G401.6 (cell line): Measurements from ENCODE around the gene MX2.
"Not testable (repeated sequence)": the region's sequence is repeated elsewhere in the genome, so short reads cannot be mapped to it uniquely, and the experiment has no call there.

Experiments
- FAIRE-seq: peaks from 2 replicates; lab custom pipeline; 2012; peaks lifted over from hg19 to GRCh38; lab: Jason Lieb, UNC

MX2 gene

DNA sequence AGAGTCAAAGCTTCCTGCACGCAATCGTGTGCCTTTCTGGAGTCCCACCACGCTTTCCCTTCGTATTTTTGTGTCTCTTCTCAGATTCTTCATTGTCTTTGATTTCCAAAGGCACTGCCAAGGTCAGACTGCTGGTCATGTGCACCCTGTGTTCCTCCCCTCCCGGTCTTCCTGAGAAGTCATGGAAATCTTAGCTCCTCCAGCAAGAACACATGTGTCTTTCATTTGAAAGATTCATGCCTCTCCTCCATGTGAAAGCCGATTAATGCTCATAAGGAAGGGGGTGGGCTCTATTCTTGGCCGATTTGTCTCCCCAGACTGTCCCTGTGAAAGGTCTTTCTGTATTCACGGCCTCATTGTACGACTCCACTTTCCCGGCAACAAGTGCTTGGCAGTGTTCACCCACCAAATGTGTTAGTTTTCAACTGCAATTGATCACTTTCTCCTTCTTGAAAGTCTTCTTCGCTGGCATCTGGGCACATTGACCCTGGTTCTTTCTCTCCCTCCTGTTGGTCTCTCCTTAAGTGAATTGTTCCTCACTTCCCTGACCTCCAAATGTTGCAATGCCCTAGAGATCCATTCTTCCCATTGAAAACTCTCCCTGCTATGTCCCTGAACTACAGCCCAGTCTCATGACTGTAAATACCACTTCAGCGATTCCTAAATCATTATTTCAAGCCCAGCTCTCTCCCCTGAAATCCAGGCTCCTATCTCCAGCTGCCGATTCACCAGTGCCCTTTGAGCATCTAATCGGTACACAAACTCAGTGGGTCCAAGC lies 25.4 kb downstream of the MX2 start:
- FAIRE-seq = no peak

GRCh38 chr21:41387824-41388223 lies 26.0 kb downstream of the MX2 start:
- FAIRE-seq = no peak

DNA sequence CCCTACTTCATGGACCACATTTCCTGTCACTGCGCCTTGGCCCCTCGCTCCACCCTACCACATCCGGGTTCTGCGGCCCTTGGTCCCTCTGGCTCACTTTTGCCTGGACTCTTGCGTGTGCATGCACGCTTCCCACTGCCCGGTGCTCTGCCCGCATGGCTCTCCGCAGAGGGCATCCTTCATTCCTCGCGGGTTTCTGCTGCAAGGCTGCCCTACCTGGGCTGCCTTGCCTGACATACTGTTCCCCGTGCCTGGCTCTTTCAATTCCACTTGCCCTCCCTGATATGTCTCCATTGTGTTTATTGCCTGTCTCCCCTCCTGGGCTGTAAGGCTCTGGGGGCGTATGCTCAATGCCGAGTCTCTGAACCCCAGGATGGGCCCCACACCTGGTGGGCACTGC lies 26.4 kb downstream of the MX2 start:
- no peak for FAIRE-seq

DNA sequence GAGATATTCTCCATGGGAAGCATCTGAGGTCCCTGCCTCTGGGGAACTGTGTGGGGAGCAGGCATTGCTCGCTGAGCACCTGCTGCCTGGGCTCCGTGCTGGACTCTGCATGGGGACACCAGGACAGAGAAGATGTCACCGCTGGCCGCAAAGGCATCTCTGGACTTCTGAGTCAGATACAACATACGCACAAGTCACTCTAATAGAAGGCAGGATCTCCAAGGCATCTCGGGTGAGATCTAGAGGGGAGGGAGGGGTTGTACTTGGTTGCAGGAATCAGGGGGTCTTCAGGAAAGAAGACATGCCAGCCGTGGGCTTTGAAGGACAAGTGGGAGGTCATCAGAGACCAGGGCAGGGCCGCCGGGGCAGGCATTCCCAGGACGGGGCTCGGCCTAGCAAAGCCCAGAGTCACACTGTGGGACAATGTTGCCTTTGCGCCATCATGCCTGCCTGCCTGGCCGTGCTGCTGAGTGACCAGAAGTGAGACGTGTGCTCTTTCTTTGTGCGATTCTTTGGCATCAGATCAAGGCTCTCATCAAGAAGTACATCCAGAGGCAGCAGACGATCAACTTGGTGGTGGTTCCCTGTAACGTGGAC lies 28.3 kb downstream of the MX2 start:
- no peak for FAIRE-seq

- no peak for FAIRE-seq
Observed at GRCh38 chr21:41393876-41394465, 32.1 kb downstream of the MX2 start.

DNA sequence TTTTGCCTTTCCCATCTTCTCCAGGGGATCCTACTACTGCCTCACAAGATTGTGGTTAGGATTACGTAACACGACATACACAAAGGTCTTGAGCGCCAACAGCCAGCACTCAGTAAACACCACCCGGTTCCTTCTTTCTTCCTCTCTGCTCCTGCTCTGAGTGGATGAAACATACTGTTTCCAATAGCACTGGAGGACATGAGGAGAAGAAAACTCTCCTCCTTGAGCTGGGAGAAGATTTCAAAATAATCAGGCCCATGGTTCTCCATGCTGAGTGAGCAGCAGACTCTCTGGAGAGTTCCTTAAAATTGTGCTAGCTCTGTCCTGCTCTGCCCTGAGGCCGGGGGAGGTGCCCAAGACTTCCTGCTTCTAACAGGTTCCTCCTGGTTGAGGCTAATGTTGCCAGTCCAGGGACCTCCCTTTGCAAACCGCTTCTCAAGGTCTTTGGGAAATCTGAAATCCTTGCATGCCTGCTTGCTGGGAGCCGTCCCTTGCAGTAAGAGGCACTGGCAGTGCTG lies 34.8 kb downstream of the MX2 start:
- FAIRE-seq = no peak

DNA sequence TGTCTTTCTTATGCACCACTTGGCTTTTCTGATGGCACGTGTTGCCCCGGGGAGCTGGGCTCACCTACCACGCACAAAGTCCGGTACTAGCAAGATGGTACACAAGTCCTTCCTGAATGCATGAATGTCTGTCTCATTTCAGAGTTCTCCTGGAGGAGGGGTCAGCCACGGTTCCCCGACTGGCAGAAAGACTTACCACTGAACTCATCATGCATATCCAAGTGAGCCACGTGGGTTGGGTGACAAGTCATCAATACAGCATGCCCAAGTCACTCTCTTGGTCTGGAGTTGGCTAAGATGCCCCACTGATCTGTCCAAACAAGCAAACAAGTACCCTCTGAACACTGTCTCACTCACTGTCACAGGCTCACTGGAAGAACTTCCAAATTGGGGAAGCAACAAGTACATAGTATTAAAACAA lies 35.7 kb downstream of the MX2 start:
- no peak for FAIRE-seq

DNA sequence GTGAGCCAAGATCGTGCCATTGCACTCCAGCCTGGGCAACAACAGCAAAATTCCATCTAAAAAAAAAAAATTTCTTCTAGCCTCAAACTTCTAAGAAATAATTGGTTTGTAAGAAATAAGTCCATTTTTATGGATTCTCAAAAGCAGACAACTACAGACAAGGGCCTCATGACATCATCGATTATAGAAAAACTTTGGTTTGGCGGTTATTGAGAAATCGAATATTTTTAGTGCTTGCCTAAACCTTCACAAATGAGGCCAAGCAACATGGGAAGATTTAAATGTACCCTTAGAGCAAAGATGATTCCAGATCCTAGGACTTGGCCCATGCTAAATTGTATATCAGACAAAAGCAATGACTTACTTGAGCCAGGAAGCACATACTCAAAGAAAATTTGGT lies 36.4 kb downstream of the MX2 start:
- FAIRE-seq = no peak

DNA sequence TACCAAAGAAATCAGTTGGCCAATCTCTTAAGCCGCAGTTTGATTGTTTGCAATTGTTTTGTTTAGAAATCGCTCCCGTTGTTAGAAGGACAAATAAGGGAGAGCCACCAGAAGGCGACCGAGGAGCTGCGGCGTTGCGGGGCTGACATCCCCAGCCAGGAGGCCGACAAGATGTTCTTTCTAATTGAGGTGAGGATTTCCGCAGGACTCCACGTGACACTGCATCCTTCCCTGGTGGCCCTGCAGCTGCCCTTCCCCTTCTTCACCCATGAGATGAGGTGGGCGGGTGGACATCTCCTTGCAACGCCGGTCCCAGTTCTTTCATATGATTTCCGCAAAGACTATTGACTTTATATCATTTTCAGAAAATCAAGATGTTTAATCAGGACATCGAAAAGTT lies 37.0 kb downstream of the MX2 start:
- no peak for FAIRE-seq

DNA sequence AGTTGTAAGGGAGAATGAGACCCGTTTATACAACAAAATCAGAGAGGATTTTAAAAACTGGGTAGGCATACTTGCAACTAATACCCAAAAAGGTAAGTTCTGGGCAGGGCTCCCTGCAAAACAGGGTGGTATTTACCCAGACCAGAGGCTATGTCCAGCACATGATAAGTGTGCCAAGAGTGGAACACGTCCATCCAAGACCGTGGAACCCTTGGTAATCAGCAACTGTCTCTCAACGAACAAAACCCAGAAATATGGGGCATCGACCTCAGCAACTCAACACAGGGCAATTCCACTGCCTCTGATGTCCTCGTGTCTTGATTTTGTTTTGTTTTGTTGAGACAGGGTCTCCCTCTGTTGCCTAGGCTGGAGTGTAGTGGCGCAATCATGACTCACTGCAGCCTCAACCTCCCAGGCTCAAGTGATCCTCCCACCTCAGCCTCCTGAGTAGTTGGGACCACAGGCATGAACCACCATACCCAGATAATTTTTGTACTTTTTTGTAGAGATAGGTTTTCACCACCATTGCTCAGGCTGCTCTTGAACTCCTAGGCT lies 37.5 kb downstream of the MX2 start:
- no peak for FAIRE-seq

- FAIRE-seq = no peak
Observed at GRCh38 chr21:41402231-41402630, 40.4 kb downstream of the MX2 start.

- FAIRE-seq = no peak
Observed at GRCh38 chr21:41402796-41403195, 41.0 kb downstream of the MX2 start.

DNA sequence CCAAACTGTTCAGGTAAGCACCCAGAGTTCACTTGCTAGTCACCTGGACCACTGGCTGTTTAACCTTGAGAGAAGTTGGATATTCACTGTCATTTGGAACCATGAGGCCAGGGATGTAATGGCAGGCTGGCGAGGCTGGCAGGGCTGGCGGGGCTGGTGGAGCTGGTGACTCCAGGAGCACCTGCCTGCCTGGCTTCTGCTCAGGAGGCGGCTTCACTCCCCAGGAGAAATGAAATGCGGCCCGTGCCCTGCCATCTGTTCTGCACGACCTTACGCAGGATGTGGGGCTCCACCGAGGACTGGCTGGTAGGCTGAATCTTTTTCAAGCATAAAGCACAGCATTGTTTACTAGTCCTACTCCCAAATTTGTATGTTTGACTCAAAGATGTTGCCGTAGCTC lies 41.5 kb downstream of the MX2 start:
- no peak for FAIRE-seq

DNA sequence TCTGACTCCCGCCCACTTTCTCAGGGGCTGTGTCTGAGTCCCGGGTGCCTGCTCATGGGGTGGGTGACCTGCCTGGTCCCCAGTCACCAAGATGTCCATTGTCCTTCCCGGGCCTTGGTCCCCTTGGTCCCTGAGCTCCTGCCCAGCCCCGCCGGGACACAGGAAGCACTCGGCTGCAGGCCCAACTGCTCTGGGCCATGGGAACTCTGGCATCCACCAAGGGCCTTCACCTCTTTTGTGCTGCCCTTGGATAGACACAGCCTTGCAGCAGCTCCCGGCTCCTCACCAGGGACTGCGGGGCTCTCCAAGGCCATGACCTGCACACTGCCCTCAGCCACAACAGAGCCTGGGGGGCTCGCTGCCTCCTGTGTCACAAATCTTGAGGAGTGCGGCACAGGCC lies 42.1 kb downstream of the MX2 start:
- no peak for FAIRE-seq

GRCh38 chr21:41405321-41405720 lies 43.5 kb downstream of the MX2 start:
- FAIRE-seq = no peak

DNA sequence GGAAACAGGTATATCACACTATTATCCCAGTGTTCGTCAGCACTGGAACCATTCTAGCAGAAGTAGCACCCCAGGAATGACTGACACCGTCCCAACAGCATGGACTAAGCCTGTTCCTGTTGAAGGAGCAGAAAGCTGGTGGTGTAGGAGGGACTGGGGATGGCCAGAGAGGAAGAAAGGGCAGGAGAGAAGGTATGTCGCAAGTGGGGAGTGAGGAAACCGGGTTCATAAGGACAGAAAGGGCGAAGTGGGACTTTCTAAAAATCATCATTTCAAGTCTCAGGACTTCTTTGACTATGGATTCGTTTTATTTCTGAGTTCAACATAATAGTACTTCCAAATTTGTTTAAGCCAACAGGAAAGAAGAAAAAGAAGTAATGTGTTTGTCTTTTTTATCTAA lies 44.5 kb downstream of the MX2 start:
- FAIRE-seq = no peak

DNA sequence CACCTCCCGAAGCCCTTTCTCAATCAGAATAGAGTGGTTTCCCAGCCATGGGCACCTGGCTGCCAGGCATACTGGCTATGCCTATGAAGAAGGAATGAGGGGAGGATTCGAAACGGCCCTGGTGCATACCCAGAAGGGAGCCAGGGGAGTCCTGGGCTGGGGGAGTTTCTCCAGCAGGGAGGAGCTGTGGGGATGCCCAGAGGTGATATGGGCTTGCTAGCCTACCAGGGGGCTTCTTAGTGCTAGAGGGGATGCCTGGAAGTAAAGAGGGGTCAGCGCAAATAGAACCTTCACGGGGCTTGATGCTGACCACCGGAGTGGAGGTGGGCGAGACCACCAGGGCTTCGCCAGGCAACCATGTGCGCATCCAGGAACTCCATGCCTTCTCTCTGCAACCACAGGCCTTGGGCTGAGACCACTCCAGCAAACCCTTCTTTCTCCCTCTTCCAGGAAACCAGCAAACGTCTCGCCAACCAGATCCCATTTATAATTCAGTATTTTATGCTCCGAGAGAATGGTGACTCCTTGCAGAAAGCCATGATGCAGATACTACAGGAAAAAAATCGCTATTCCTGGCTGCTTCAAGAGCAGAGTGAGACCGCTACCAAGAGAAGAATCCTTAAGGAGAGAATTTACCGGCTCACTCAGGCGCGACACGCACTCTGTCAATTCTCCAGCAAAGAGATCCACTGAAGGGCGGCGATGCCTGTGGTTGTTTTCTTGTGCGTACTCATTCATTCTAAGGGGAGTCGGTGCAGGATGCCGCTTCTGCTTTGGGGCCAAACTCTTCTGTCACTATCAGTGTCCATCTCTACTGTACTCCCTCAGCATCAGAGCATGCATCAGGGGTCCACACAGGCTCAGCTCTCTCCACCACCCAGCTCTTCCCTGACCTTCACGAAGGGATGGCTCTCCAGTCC lies 46.0 kb downstream of the MX2 start:
- FAIRE-seq = no peak

DNA sequence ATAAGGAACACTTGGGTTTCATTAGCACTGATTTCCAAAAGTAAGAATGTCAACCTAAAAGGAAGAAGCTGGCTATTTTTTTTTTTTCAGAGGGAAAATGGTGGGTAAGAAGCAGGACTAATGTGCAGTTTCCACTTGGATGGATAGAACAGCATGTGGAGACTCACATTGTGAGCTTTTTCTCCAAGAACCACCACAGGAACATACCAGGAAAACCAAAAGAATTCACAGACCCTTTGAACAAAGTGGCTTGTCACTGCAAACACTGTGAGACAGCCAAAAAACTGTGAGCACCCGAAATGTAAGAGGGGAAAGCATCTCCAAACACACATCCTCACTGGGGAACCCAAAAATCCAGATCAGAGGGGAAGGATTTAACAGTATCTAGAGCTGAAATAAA lies 48.5 kb downstream of the MX2 start:
- no peak for FAIRE-seq

- no peak for FAIRE-seq
Observed at GRCh38 chr21:41410767-41411448, 49.1 kb downstream of the MX2 start.

DNA sequence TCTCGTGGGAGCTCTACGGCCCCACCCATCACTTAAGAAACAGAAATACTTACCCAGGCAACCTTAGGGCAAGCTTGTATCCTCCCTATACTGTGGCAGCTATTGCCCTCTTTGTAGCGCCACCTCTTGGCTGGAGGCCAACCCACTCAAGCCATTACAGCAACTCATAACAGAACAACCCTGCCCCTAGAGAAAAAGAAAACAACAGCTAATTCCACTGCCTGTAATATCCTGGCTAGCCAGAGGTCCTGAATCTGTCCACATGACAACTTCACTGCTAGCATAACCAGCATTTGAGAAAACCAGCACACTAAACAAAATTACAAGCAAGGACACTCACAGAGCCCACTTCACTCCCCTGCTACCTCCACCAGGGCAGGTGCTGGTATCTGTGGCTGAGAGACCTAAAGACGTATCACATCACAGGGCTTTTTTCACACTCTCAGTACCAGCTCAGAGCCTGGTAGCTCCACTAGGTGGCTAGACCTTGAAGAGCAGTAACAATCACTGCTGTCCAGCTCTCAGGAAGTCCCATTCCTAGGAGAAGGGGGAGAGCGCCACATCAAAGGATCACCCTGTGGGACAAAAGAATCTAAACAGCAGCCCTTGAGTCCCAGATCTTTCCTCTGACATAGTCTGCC lies 49.7 kb downstream of the MX2 start:
- no peak for FAIRE-seq

DNA sequence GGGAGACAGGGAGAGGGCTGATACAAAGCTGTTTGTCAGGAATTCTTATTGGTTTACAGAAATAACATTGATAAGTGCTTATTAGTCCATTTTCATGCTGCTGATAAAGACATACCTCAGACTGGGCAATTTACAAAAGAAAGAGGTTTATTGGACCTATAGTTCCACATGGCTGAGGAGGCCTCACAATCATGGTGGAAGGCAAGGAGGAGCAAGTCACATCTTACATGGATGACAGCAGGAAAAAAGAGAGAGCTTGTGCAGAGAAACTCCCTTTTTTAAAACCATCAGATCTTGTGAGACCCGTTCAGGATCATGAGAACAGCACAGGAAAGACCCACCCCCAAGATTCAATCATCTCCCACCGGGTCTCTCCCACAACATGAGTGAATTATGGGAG lies 55.7 kb downstream of the MX2 start:
- not testable (repeated sequence) for FAIRE-seq
